Activated CD4-positive, alpha-beta memory T cell treated with anti-CD3 and anti-CD28 coated beads for 36 hours (primary cell): ENCODE measurements around the gene TFDP1. TPM values are rescaled to one million over a fixed set of nuclear protein-coding genes. Genes with fewer than 3 reads are reported as not detected.
"Not testable (repeated sequence)": the region's sequence is repeated elsewhere in the genome, so short reads cannot be mapped to it uniquely, and the experiment has no call there.

Source experiments
- CTCF ChIA-PET: fragments of 350-600 bp; sonication (Branson Sonifier 250); formaldehyde crosslinking; loops from one replicate; lab custom pipeline; 2021; ENCODE audit warnings: antibody characterized with exemption, inconsistent platforms; lab: Charles Lee
- POLR2A ChIA-PET: fragments of 350-600 bp; sonication (Branson Sonifier 250); formaldehyde crosslinking; loops from one replicate; lab custom pipeline; 2021; ENCODE audit warnings: antibody characterized with exemption; lab: Charles Lee
- DNase-seq: peaks from one replicate; pipeline ENCODE4 v3.0.0-alpha.2; 2020
- H3K27ac Mint-ChIP-seq: one replicate; pipeline ENCODE4 v1.8.0; 2021; ENCODE audit warnings: mixed read lengths
- H3K27me3 Mint-ChIP-seq: one replicate; pipeline ENCODE4 v1.8.0; 2021; ENCODE audit warnings: mixed read lengths
- H3K36me3 Mint-ChIP-seq: one replicate; pipeline ENCODE4 v1.8.0; 2021; ENCODE audit warnings: mixed read lengths
- H3K4me1 Mint-ChIP-seq: one replicate; pipeline ENCODE4 v1.8.0; 2021; ENCODE audit warnings: low read depth, mixed read lengths
- H3K4me3 Mint-ChIP-seq: one replicate; pipeline ENCODE4 v1.8.0; 2021; ENCODE audit warnings: mild to moderate bottlenecking, mixed read lengths
- H3K9me3 Mint-ChIP-seq: one replicate; pipeline ENCODE4 v1.8.0; 2021; ENCODE audit warnings: mixed read lengths
- intact Hi-C: fragments of 100-400 bp; cut with micrococcal nuclease; formaldehyde crosslinking; loops from one replicate; pipeline ENCODE4 v1.15.1; 2023
- total RNA-seq, 2 experiments: library from RNA; stranded (reverse); gene quantifications; one replicate each; pipeline ENCODE4 v1.2.3, GENCODE V29; 2021

TFDP1 gene
- total RNA-seq, 2 experiments from 2014 or later, result 149 to 156 TPM

GRCh38 chr13:113618455-113618854 is 33.9 kb downstream of the TFDP1 start:
- Mint-ChIP-seq H3K27me3 (no peaks in the 10 kb centered on the region), H3K4me3 (no peak overlapping the region), H3K4me1 (no peaks in the 10 kb centered on the region), H3K36me3 (peaks cover 8% of the 10 kb centered on the region), H3K9me3 (no peaks in the 10 kb centered on the region), H3K27ac (no peak overlapping the region)
- intact Hi-C loops, result no loop called here
- POLR2A ChIA-PET, result no interaction called here
- no peak for DNase-seq
- CTCF ChIA-PET, result no interaction called here

- Mint-ChIP-seq H3K27me3 (no peaks in the 10 kb centered on the region), H3K36me3 (peaks cover 19% of the 10 kb centered on the region), H3K27ac (no peak overlapping the region), H3K4me3 (no peak overlapping the region), H3K9me3 (no peaks in the 10 kb centered on the region), H3K4me1 (no peaks in the 10 kb centered on the region)
- no peak for DNase-seq
- intact Hi-C loops, result no loop called here
- POLR2A ChIA-PET, result no interaction called here
- CTCF ChIA-PET, result no interaction called here
These were observed 35.7 kb downstream of the TFDP1 start for GRCh38 chr13:113620036-113620796.

GRCh38 chr13:113621046-113621445 is 36.5 kb downstream of the TFDP1 start:
- no peaks in the 10 kb centered on the region for H3K9me3 Mint-ChIP-seq
- H3K4me1 Mint-ChIP-seq, result no peaks in the 10 kb centered on the region
- peaks cover 21% of the 10 kb centered on the region for H3K36me3 Mint-ChIP-seq
- ChIA-PET CTCF (no interaction called here), POLR2A (no interaction called here)
- DNase-seq, result no peak
- intact Hi-C loops, result no loop called here
- H3K4me3 Mint-ChIP-seq, result no peak overlapping the region
- no peak overlapping the region for H3K27ac Mint-ChIP-seq
- H3K27me3 Mint-ChIP-seq, result no peaks in the 10 kb centered on the region

- H3K4me3 Mint-ChIP-seq, H3K9me3 Mint-ChIP-seq, CTCF ChIA-PET, DNase-seq, POLR2A ChIA-PET, intact Hi-C loops, H3K27me3 Mint-ChIP-seq, H3K27ac Mint-ChIP-seq, H3K4me1 Mint-ChIP-seq: not testable (repeated sequence)
- H3K36me3 Mint-ChIP-seq, result peaks cover 23% of the 10 kb centered on the region
These were observed 36.9 kb downstream of the TFDP1 start for GRCh38 chr13:113621498-113621897.

GRCh38 chr13:113621986-113622550 is 37.5 kb downstream of the TFDP1 start:
- H3K9me3 Mint-ChIP-seq, POLR2A ChIA-PET, DNase-seq, H3K4me1 Mint-ChIP-seq, CTCF ChIA-PET, H3K4me3 Mint-ChIP-seq, H3K27ac Mint-ChIP-seq, intact Hi-C loops, H3K27me3 Mint-ChIP-seq: not testable (repeated sequence)
- H3K36me3 Mint-ChIP-seq, result peaks cover 27% of the 10 kb centered on the region

DNA sequence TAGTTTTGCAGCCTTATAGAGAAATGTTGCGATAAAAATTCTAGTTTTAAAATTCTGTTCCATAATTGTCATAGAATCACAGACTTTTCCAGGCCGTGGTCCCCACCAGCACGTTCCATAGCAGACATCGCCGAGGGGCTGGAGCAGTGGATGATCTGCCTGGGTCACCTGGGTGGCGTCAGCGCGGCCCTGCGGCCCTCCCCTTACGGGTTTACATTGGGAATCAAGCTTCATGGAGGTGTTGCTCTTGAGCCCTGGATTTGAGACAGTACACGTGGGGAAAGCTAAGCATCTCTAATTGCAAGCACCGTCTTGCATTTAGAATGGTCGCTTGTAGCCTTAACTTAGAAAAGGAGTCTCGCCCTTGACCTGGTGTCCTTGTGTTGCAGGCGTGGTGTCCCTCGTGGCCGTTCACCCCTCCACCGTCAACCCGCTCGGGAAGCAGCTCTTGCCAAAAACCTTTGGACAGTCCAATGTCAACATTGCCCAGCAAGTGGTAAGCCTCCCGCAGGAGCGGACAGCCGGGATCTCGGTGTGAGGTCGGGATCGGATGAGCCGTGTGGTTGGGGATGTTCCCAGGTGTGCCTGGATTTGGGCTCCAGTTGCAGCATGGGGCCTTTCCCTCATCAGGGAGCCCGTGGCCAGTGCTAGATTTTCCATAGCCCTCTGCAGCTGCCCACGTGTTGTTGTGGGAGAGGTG is 38.4 kb downstream of the TFDP1 start:
- no peak for DNase-seq
- H3K27me3 Mint-ChIP-seq, result no peaks in the 10 kb centered on the region
- ChIA-PET POLR2A (no interaction called here), CTCF (no interaction called here)
- intact Hi-C loops, result no loop called here
- no peaks in the 10 kb centered on the region for H3K4me1 Mint-ChIP-seq
- H3K36me3 Mint-ChIP-seq, result peaks cover 28% of the 10 kb centered on the region
- H3K9me3 Mint-ChIP-seq, result no peaks in the 10 kb centered on the region
- H3K27ac Mint-ChIP-seq, result no peak overlapping the region
- H3K4me3 Mint-ChIP-seq, result no peak overlapping the region

- no peaks in the 10 kb centered on the region for H3K4me1 Mint-ChIP-seq
- ChIA-PET CTCF (no interaction called here), POLR2A (no interaction called here)
- no peak for DNase-seq
- H3K36me3 Mint-ChIP-seq, result peaks cover 29% of the 10 kb centered on the region
- H3K27me3 Mint-ChIP-seq, result no peaks in the 10 kb centered on the region
- no peaks in the 10 kb centered on the region for H3K9me3 Mint-ChIP-seq
- no peak overlapping the region for H3K4me3 Mint-ChIP-seq
- intact Hi-C loops, result no loop called here
- H3K27ac Mint-ChIP-seq, result no peak overlapping the region
These were observed 39.1 kb downstream of the TFDP1 start for GRCh38 chr13:113623491-113624234.

GRCh38 chr13:113624235-113624587 is 39.7 kb downstream of the TFDP1 start:
- intact Hi-C loops, result no loop called here
- ChIA-PET CTCF (no interaction called here), POLR2A (no interaction called here)
- H3K36me3 Mint-ChIP-seq, result peaks cover 31% of the 10 kb centered on the region
- H3K4me3 Mint-ChIP-seq, result no peak overlapping the region
- H3K9me3 Mint-ChIP-seq, result no peaks in the 10 kb centered on the region
- no peak for DNase-seq
- no peaks in the 10 kb centered on the region for H3K27me3 Mint-ChIP-seq
- no peak overlapping the region for H3K27ac Mint-ChIP-seq
- no peaks in the 10 kb centered on the region for H3K4me1 Mint-ChIP-seq

- peaks cover 35% of the 10 kb centered on the region for H3K36me3 Mint-ChIP-seq
- DNase-seq, H3K27ac Mint-ChIP-seq, intact Hi-C loops, H3K27me3 Mint-ChIP-seq, H3K4me1 Mint-ChIP-seq, H3K4me3 Mint-ChIP-seq, CTCF ChIA-PET, POLR2A ChIA-PET, H3K9me3 Mint-ChIP-seq: not testable (repeated sequence)
These were observed 40.2 kb downstream of the TFDP1 start for GRCh38 chr13:113624640-113625304.

GRCh38 chr13:113625965-113626721 is 41.6 kb downstream of the TFDP1 start:
- H3K36me3 Mint-ChIP-seq, result peaks cover 42% of the 10 kb centered on the region
- DNase-seq, result no peak
- CTCF ChIA-PET, result no interaction called here

DNA sequence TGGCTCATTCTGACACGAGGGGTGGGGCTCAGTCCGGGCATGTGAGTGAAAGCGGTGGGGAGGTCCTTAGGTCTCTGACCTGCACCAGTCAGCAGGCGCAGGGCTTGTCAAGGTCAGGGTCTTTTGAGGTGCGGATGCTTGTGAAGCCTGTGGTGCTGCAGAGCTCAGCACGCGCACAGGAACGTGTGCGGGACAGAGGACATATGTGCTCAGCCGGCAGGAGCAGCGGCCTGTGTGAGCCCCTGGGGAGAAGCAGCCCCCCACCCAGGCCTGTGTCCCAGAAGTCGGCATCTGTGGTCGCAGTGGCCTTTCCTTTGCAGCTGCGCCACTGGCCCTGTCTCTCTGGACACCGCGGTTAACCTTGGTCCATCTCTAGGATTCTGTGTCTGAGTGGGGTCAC is 42.6 kb downstream of the TFDP1 start:
- no peak for DNase-seq
- H3K4me3 Mint-ChIP-seq, result no peak overlapping the region
- no peaks in the 10 kb centered on the region for H3K4me1 Mint-ChIP-seq
- POLR2A ChIA-PET, result no interaction called here
- H3K36me3 Mint-ChIP-seq, result peaks cover 51% of the 10 kb centered on the region
- CTCF ChIA-PET, result no interaction called here
- H3K27ac Mint-ChIP-seq, result no peak overlapping the region
- H3K9me3 Mint-ChIP-seq, result no peaks in the 10 kb centered on the region
- intact Hi-C loops, result no loop called here
- H3K27me3 Mint-ChIP-seq, result no peaks in the 10 kb centered on the region

More at GRCh38 chr13:113625965-113626721, 41.6 kb downstream of the TFDP1 start:
- no peak overlapping the region for H3K27ac Mint-ChIP-seq
- no peaks in the 10 kb centered on the region for H3K4me1 Mint-ChIP-seq
- H3K27me3 Mint-ChIP-seq, result no peaks in the 10 kb centered on the region
- intact Hi-C loops, result no loop called here
- POLR2A ChIA-PET, result no interaction called here
- no peak overlapping the region for H3K4me3 Mint-ChIP-seq
- H3K9me3 Mint-ChIP-seq, result no peaks in the 10 kb centered on the region
